Stimulated activated CD8-positive, alpha-beta memory T cell treated with anti-CD3 and anti-CD28 coated beads, Interleukin-15, amount 100 ng/mL, for 24 hours (primary cell): ENCODE data around the gene ADNP2.

Experiments
- DNase-seq: peaks from one replicate; pipeline ENCODE4 v3.0.0-alpha.2; 2020; ENCODE audit warnings: low read depth

ADNP2 gene

GRCh38 chr18:80105369-80106167 is 3.5 kb upstream of the ADNP2 start:
- no peak for DNase-seq

- DNase-seq, result no peak
Measured at GRCh38 chr18:80106482-80107051, 2.5 kb upstream of the ADNP2 start.

GRCh38 chr18:80107426-80107825 is 1.6 kb upstream of the ADNP2 start:
- no peak for DNase-seq

- no peak for DNase-seq
Measured at GRCh38 chr18:80108121-80108536, 933 bp upstream of the ADNP2 start.

GRCh38 chr18:80109676-80110078 is 615 bp downstream of the ADNP2 start:
- no peak for DNase-seq

- DNase-seq, result no peak
Measured at GRCh38 chr18:80112624-80113248, 3.7 kb downstream of the ADNP2 start.

- DNase-seq, result no peak
Measured at GRCh38 chr18:80115035-80115434, 6.0 kb downstream of the ADNP2 start.

- no peak for DNase-seq
Measured at GRCh38 chr18:80119111-80119510, 10.0 kb downstream of the ADNP2 start.

GRCh38 chr18:80120932-80121331 is 11.9 kb downstream of the ADNP2 start:
- no peak for DNase-seq

- DNase-seq, result no peak
Measured at GRCh38 chr18:80124131-80124530, 15.1 kb downstream of the ADNP2 start.

GRCh38 chr18:80126797-80127196 is 17.7 kb downstream of the ADNP2 start:
- DNase-seq, result no peak

GRCh38 chr18:80127635-80128034 is 18.6 kb downstream of the ADNP2 start:
- no peak for DNase-seq

- DNase-seq, result no peak
Measured at GRCh38 chr18:80129672-80130367, 20.8 kb downstream of the ADNP2 start.

- no peak for DNase-seq
Measured at GRCh38 chr18:80130555-80130954, 21.5 kb downstream of the ADNP2 start.

- no peak for DNase-seq
Measured at GRCh38 chr18:80132180-80132812, 23.2 kb downstream of the ADNP2 start.

GRCh38 chr18:80133124-80133523 is 24.1 kb downstream of the ADNP2 start:
- no peak for DNase-seq

GRCh38 chr18:80135136-80135535 is 26.1 kb downstream of the ADNP2 start:
- DNase-seq, result no peak

- no peak for DNase-seq
Measured at GRCh38 chr18:80136679-80137078, 27.6 kb downstream of the ADNP2 start.

GRCh38 chr18:80137137-80137536 is 28.1 kb downstream of the ADNP2 start:
- DNase-seq, result no peak

- DNase-seq, result no peak
Measured at GRCh38 chr18:80137976-80138375, 28.9 kb downstream of the ADNP2 start.

- no peak for DNase-seq
Measured at GRCh38 chr18:80140455-80140985, 31.5 kb downstream of the ADNP2 start.

GRCh38 chr18:80143881-80144280 is 34.8 kb downstream of the ADNP2 start:
- DNase-seq, result no peak
